ENCODE results near the gene PRMT3.

The PRMT3 gene

GRCh38 chr11:20443596-20443995 lies 56.1 kb downstream of the PRMT3 start:
- TF ChIP-seq, protein P1, sequence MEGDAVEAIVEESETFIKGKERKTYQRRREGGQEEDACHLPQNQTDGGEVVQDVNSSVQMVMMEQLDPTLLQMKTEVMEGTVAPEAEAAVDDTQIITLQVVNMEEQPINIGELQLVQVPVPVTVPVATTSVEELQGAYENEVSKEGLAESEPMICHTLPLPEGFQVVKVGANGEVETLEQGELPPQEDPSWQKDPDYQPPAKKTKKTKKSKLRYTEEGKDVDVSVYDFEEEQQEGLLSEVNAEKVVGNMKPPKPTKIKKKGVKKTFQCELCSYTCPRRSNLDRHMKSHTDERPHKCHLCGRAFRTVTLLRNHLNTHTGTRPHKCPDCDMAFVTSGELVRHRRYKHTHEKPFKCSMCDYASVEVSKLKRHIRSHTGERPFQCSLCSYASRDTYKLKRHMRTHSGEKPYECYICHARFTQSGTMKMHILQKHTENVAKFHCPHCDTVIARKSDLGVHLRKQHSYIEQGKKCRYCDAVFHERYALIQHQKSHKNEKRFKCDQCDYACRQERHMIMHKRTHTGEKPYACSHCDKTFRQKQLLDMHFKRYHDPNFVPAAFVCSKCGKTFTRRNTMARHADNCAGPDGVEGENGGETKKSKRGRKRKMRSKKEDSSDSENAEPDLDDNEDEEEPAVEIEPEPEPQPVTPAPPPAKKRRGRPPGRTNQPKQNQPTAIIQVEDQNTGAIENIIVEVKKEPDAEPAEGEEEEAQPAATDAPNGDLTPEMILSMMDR (IDR thresholded peaks at IDR 0.05; ENCODE audit: insufficient read depth, low read depth, low read length, missing control alignments) = peak; percentile 40
- no peak overlapping the region for H3K4me3 ChIP-seq (ENCODE audit: low read length)
- peak; percentile 36 for DNase-seq (ENCODE audit: low read depth)

- H3K4me3 ChIP-seq (ENCODE audit: low read length) = no peak overlapping the region
- TF ChIP-seq, protein P1 (IDR thresholded peaks at IDR 0.05; ENCODE audit: insufficient read depth, low read depth, low read length, missing control alignments) = no peak
- DNase-seq (ENCODE audit: low read depth) = peak; percentile 6
These were observed 57.0 kb downstream of the PRMT3 start for GRCh38 chr11:20444535-20444934.

- DNase-seq (ENCODE audit: low read depth) = no peak
- H3K4me3 ChIP-seq (ENCODE audit: low read length) = no peak overlapping the region
- TF ChIP-seq, protein P1 (IDR thresholded peaks at IDR 0.05; ENCODE audit: insufficient read depth, low read depth, low read length, missing control alignments) = no peak
These were observed 61.3 kb downstream of the PRMT3 start for GRCh38 chr11:20448834-20449233.

GRCh38 chr11:20450829-20451228 lies 63.3 kb downstream of the PRMT3 start:
- no peak for DNase-seq (ENCODE audit: low read depth)
- H3K4me3 ChIP-seq (ENCODE audit: low read length) = no peak overlapping the region
- TF ChIP-seq, protein P1 (IDR thresholded peaks at IDR 0.05; ENCODE audit: insufficient read depth, low read depth, low read length, missing control alignments) = no peak

GRCh38 chr11:20451568-20451967 lies 64.1 kb downstream of the PRMT3 start:
- DNase-seq (ENCODE audit: low read depth) = peak; percentile 80
- TF ChIP-seq, protein P1 (IDR thresholded peaks at IDR 0.05; ENCODE audit: insufficient read depth, low read depth, low read length, missing control alignments) = no peak
- no peak overlapping the region for H3K4me3 ChIP-seq (ENCODE audit: low read length)

DNA sequence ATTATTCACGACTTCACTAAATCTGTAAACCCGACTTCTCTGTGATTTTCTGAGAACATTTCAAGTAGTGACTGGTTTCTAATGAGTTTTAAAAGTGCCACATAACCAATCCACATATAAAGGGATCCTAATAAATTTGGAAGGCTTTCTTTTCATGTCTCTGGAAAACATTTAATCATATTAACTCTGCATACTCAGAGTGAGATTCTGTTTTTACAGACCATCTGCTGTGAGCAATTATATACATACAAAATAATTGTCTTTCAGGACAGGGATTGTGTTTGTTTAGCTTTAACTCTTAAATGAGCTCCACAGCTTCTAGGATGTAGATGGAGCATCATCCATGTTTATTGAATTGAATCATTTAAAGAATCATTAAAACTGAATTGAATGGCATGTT lies 65.1 kb downstream of the PRMT3 start:
- no peak overlapping the region for H3K4me3 ChIP-seq (ENCODE audit: low read length)
- TF ChIP-seq, protein P1 (IDR thresholded peaks at IDR 0.05; ENCODE audit: insufficient read depth, low read depth, low read length, missing control alignments) = no peak
- no peak for DNase-seq (ENCODE audit: low read depth)

DNA sequence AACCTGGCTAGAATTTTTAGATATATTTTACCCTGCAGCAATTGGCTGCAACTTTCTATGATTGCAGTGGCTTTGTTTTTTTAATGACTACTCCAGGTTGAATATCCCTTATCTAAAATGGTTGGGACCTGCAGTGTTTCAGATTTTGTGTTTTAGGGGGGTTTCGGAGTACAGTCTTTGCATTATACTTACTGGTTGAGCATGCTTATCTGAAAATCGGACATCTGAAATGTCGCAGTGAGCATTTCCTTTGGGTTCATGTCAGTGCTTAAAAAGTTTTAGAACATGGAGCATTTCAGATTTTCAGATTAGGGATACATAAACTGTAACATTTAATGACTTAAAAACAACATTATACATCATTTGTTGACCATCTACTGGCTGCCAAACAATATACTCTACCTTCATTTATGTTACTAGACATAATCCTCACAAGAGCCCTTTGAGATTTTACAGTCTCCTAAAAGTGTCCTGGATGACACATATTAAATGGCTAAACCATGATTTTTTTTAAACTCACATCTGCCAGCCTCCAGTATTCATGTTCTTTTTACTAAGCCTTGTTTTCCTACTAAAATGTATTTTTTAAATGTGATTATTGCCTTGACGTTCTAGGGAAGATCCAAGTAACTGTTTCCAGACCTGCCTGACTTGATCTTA lies 66.3 kb downstream of the PRMT3 start:
- no peak overlapping the region for H3K4me3 ChIP-seq (ENCODE audit: low read length)
- DNase-seq (ENCODE audit: low read depth) = no peak

More for the DNA sequence above, 66.3 kb downstream of the PRMT3 start:
- TF ChIP-seq, protein P1 (IDR thresholded peaks at IDR 0.05; ENCODE audit: insufficient read depth, low read depth, low read length, missing control alignments) = no peak

All from epithelial cell of esophagus (primary cell).